ENCODE results near the gene PPIL4. TPM values are rescaled to one million over a fixed set of nuclear protein-coding genes. Genes with fewer than 3 reads are reported as not detected.

Gene PPIL4
- total RNA-seq, result 45.5 TPM

- peak; percentile 98 for DNase-seq
Observed at GRCh38 chr6:149545754-149546471, at the start of gene PPIL4. PPIL4 (minus strand) TSS chr6:149546043; CDS start chr6:149546005, 38 bp downstream.

GRCh38 chr6:149593408-149593807 is 47.6 kb upstream of the PPIL4 start:
- no peak for DNase-seq

GRCh38 chr6:149592983-149593382 is 47.1 kb upstream of the PPIL4 start:
- no peak for DNase-seq

GRCh38 chr6:149586149-149586548 is 40.3 kb upstream of the PPIL4 start:
- DNase-seq, result no peak

GRCh38 chr6:149581349-149581748 is 35.5 kb upstream of the PPIL4 start:
- no peak for DNase-seq

GRCh38 chr6:149580880-149581279 is 35.0 kb upstream of the PPIL4 start:
- no peak for DNase-seq

GRCh38 chr6:149567945-149568585 is 22.2 kb upstream of the PPIL4 start:
- DNase-seq, result no peak

- DNase-seq, result no peak
Observed at GRCh38 chr6:149567194-149567586, 21.3 kb upstream of the PPIL4 start.

GRCh38 chr6:149566410-149567193 is 20.8 kb upstream of the PPIL4 start:
- DNase-seq, result peak; percentile 45

GRCh38 chr6:149565527-149566409 is 19.9 kb upstream of the PPIL4 start, which contains the start of gene GINM1:
GINM1 (plus strand) TSS chr6:149566375; CDS start chr6:149566415, 40 bp downstream.
- DNase-seq, result peak; percentile 98

- no peak for DNase-seq
Observed at GRCh38 chr6:149563928-149564325, 18.1 kb upstream of the PPIL4 start.

- DNase-seq, result no peak
Observed at GRCh38 chr6:149563203-149563927, 17.5 kb upstream of the PPIL4 start.

GRCh38 chr6:149560736-149561135 is 14.9 kb upstream of the PPIL4 start:
- no peak for DNase-seq

GRCh38 chr6:149559389-149559788 is 13.5 kb upstream of the PPIL4 start:
- DNase-seq, result no peak

- DNase-seq, result no peak
Observed at GRCh38 chr6:149558029-149558428, 12.2 kb upstream of the PPIL4 start.

- DNase-seq, result no peak
Observed at GRCh38 chr6:149551920-149552319, 6.1 kb upstream of the PPIL4 start.

- peak; percentile 84 for DNase-seq
Observed at GRCh38 chr6:149545258-149545753, 537 bp downstream of the PPIL4 start.

GRCh38 chr6:149544646-149545257 is 1.1 kb downstream of the PPIL4 start:
- DNase-seq, result no peak

GRCh38 chr6:149541139-149541538 is 4.7 kb downstream of the PPIL4 start:
- DNase-seq, result no peak

GRCh38 chr6:149534742-149535141 is 11.1 kb downstream of the PPIL4 start:
- no peak for DNase-seq

GRCh38 chr6:149529650-149530049 is 16.2 kb downstream of the PPIL4 start:
- DNase-seq, result no peak
